ENCODE data around the gene CBX4. TPM values are rescaled to one million over a fixed set of nuclear protein-coding genes. Genes with fewer than 3 reads are reported as not detected.

The CBX4 gene
- total and polyA plus RNA-seq, 2 of the 4 experiments (the other 2 are of a cell fraction) = 3.2 to 9.4 TPM

GRCh38 chr17:79840989-79841286 is 1.7 kb upstream of the CBX4 start:
- dilution Hi-C loops (cut with HindIII; ENCODE audit: low sequenced_read_pairs, unreplicated experiment) = no loop called here
- no peak overlapping the region for H3K4ac ChIP-seq (ENCODE audit: low read depth, low read length)

More at GRCh38 chr17:79840989-79841286, 1.7 kb upstream of the CBX4 start:
- no peak overlapping the region for H4K8ac ChIP-seq (ENCODE audit: low read depth in 2 of 2, low read length in 2 of 2)
- H2BK5ac ChIP-seq (ENCODE audit: low read depth, low read length, poor library complexity, severe bottlenecking) = no peak overlapping the region
- no TSS peak for BruUV-seq (replicated peaks)
- 0 out of 2 replicates have a peak, but pooled peaks cover under 1% of the 10 kb centered on the region for H3K9me1 ChIP-seq (ENCODE audit: insufficient read depth, low read length)
- no peak overlapping the region for H4K91ac ChIP-seq (ENCODE audit: insufficient read depth, low read depth, low read length)
- ChIA-PET POLR2A (ENCODE audit: unreplicated experiment) (no interaction called here), CTCF (interaction anchor here (1.4 to 2.5 kb wide), 3 partner anchors 9 to 153 kb away, joined by 5 to 12 read pairs (median 8); no protein-coding TSS in a partner anchor)
- no peak overlapping the region for H3K56ac ChIP-seq (ENCODE audit: extremely low read depth, insufficient read depth, low read length)
- in situ Hi-C loops (cut with MboI; ENCODE audit: low sequenced_read_pairs) = loop anchor here (10.0 kb wide), 1 partner anchor 144 kb away; no protein-coding TSS in a partner anchor
- no peak overlapping the region; the same call in 1 of the 2 replicates for H3K4me3 ChIP-seq (ENCODE audit: insufficient read depth, low read depth, low read length)
- H3K9me3 ChIP-seq (ENCODE audit: control insufficient read depth, insufficient read depth, low read length) = peaks cover 6% of the 10 kb centered on the region; the same call in 1 of the 2 replicates
- peak overlapping the region; percentile 28 for H3K4me2 ChIP-seq (ENCODE audit: low read depth, low read length)
- H3K27me3 ChIP-seq (ENCODE audit: control insufficient read depth, insufficient read depth, low read length) = peaks cover 40% of the 10 kb centered on the region
- H3K18ac ChIP-seq (ENCODE audit: low read depth, low read length) = no peak overlapping the region
- H4K5ac ChIP-seq (ENCODE audit: low read depth, low read length) = no peak overlapping the region
- H3K14ac ChIP-seq (replicated peaks; ENCODE audit: low read depth, low read length) = no peak overlapping the region
- H2AFZ ChIP-seq (replicated peaks; ENCODE audit: low read length, poor library complexity) = peak overlapping the region; percentile 92
- H2BK120ac ChIP-seq (ENCODE audit: low read depth, low read length) = no peak overlapping the region
- no peak overlapping the region for H2BK15ac ChIP-seq (ENCODE audit: low read depth, low read length)
- H3K27ac ChIP-seq (ENCODE audit: insufficient read depth, low read length) = no peak overlapping the region
- ATAC-seq (ENCODE audit: low read depth) (no peak), DNase-seq (no peak)
- H2BK20ac ChIP-seq (ENCODE audit: low read depth, low read length) = no peak overlapping the region; the same call in 1 of the 2 replicates
- no peaks in the 10 kb centered on the region for H3K36me3 ChIP-seq (ENCODE audit: control insufficient read depth, insufficient read depth, low read length)
- no peak overlapping the region for H3K9ac ChIP-seq (ENCODE audit: low read depth, low read length)
- TF ChIP-seq USF2 (IDR thresholded peaks at IDR 0.05; ENCODE audit: low read depth, low read length) (no peak), CHD1 (IDR thresholded peaks at IDR 0.05; ENCODE audit: low read depth, low read length) (no peak), RFX5 (IDR thresholded peaks at IDR 0.05; ENCODE audit: low read depth, low read length) (no peak), BHLHE40 (IDR thresholded peaks at IDR 0.05; ENCODE audit: low read depth, low read length) (0 out of 2 replicates have a peak, but pooled peaks have one; percentile 14), MXI1 (IDR thresholded peaks at IDR 0.05; ENCODE audit: borderline replicate concordance, low read depth, low read length) (no peak), NFE2L2 (IDR thresholded peaks at IDR 0.05; ENCODE audit: low read depth, low read length) (no peak), RCOR1 (IDR thresholded peaks at IDR 0.05; ENCODE audit: insufficient replicate concordance, low read length) (no peak), ELK1 (IDR thresholded peaks at IDR 0.05; ENCODE audit: borderline replicate concordance, low read depth, low read length) (no peak), RAD21 (IDR thresholded peaks at IDR 0.05; ENCODE audit: low read length) (no peak)
- peaks cover 26% of the 10 kb centered on the region for H4K20me1 ChIP-seq (ENCODE audit: insufficient read depth, low read length)
- peaks cover 10 to 26% of the 10 kb centered on the region in 2 experiments; a peak in 3 of 4 replicates for H3K79me1 ChIP-seq (ENCODE audit: low read depth in 1 of 2, low read length in 2 of 2)
- H2AK5ac ChIP-seq (ENCODE audit: low read depth, low read length) = no peak overlapping the region
- intact Hi-C loops (cut with micrococcal nuclease) = no loop called here
- H2AK9ac ChIP-seq (replicated peaks; ENCODE audit: low read depth, low read length, poor library complexity) = no peak overlapping the region
- peaks cover 21% of the 10 kb centered on the region for H3K4me1 ChIP-seq (ENCODE audit: control insufficient read depth, insufficient read depth, low read length)
- 10% methylated on average over 4 of the region's 19 CpGs; no CpG with 5 or more reads in 1 of the 2 experiments for WGBS, 2 experiments (ENCODE audit: extremely low coverage in 2 of 2, insufficient read length in 1 of 2)
- H3K23ac ChIP-seq (ENCODE audit: low read depth, low read length) = no peak overlapping the region

All from IMR-90 (cell line).